Keratinocyte (primary cell): ENCODE measurements around the gene PILRB. TPM values are rescaled to one million over a fixed set of nuclear protein-coding genes. Genes with fewer than 3 reads are reported as not detected.

Source experiments
- DNase-seq: peaks from one replicate; pipeline ENCODE4 v3.0.0-alpha.2; 2011; ENCODE audit warnings: low read depth, missing footprints, low spot score
- FAIRE-seq: peaks from 2 replicates; lab custom pipeline; 2011; peaks lifted over from hg19 to GRCh38; lab: Jason Lieb, UNC
- H2AFZ ChIP-seq: 2 replicates; pipeline ENCODE4 v1.6.0; 2012; ENCODE audit warnings: low read length, control low read depth, inconsistent platforms; ENCODE audit not compliant: control insufficient read depth
- H3K27ac ChIP-seq: 2 replicates; pipeline ENCODE4 v1.5.1; 2011; ENCODE audit warnings: low read length; ENCODE audit not compliant: control insufficient read depth, insufficient read depth
- H3K27me3 ChIP-seq: 3 replicates; pipeline ENCODE4 v1.6.0; 2011; ENCODE audit warnings: low read length; ENCODE audit not compliant: control insufficient read depth, insufficient read depth; ENCODE audit errors: extremely low read depth
- H3K36me3 ChIP-seq, 2 experiments: 2 replicates in 1 of 2; 3 replicates in 1 of 2; pipeline ENCODE4 v1.5.1; 2011; ENCODE audit warnings: low read length in 2 of 2, mild to moderate bottlenecking in 1 of 2; ENCODE audit not compliant: control insufficient read depth in 2 of 2, insufficient read depth in 2 of 2; ENCODE audit errors: extremely low read depth in 1 of 2
- H3K4me1 ChIP-seq: 3 replicates; pipeline ENCODE4 v1.5.1; 2011; ENCODE audit warnings: low read length; ENCODE audit not compliant: control insufficient read depth, insufficient read depth; ENCODE audit errors: extremely low read depth
- H3K4me2 ChIP-seq: 3 replicates; pipeline ENCODE4 v1.6.0; 2011; ENCODE audit warnings: low read depth, low read length; ENCODE audit not compliant: control insufficient read depth, insufficient read depth; ENCODE audit errors: extremely low read depth
- H3K4me3 ChIP-seq, 3 experiments: fragments of 200-600 bp in 1 of 3; sonication (generic) in 1 of 3; 2 replicates in 2 of 3; 3 replicates in 1 of 3; pipeline ENCODE4 v1.5.1; 2011 to 2016; ENCODE audit warnings: low read length in 3 of 3, mild to moderate bottlenecking in 3 of 3, control low read depth in 2 of 3, inconsistent platforms in 1 of 3, low read depth in 1 of 3, mixed read lengths in 1 of 3, mixed run types in 1 of 3, moderate library complexity in 1 of 3; ENCODE audit not compliant: control insufficient read depth in 2 of 3, insufficient read depth in 2 of 3; ENCODE audit errors: extremely low read depth in 1 of 3
- H3K79me2 ChIP-seq: 2 replicates; pipeline ENCODE4 v1.6.0; 2012; ENCODE audit warnings: low read length; ENCODE audit not compliant: control insufficient read depth, insufficient read depth
- H3K9ac ChIP-seq: 3 replicates; pipeline ENCODE4 v1.6.0; 2011; ENCODE audit warnings: low read length; ENCODE audit not compliant: control insufficient read depth, insufficient read depth; ENCODE audit errors: extremely low read depth
- H3K9me1 ChIP-seq: 3 replicates; pipeline ENCODE4 v1.6.0; 2011; ENCODE audit warnings: low read length; ENCODE audit not compliant: control insufficient read depth, insufficient read depth; ENCODE audit errors: extremely low read depth
- H3K9me3 ChIP-seq: 2 replicates; pipeline ENCODE4 v1.5.1; 2012; ENCODE audit warnings: low read depth, low read length; ENCODE audit not compliant: control insufficient read depth
- H4K20me1 ChIP-seq: 3 replicates; pipeline ENCODE4 v1.6.0; 2011; ENCODE audit warnings: low read length; ENCODE audit not compliant: control insufficient read depth, insufficient read depth; ENCODE audit errors: extremely low read depth
- EZH2 ChIP-seq: IDR thresholded peaks from one replicate; pipeline ENCODE4 v1.6.1; 2012; ENCODE audit warnings: inconsistent platforms, mild to moderate bottlenecking, low read length, moderate library complexity
- dilution Hi-C: fragments of 300-500 bp; cut with MboI; formaldehyde crosslinking; loops from one replicate; pipeline ENCODE4 v1.7.0; 2020; ENCODE audit warnings: low sequenced_read_pairs; ENCODE audit not compliant: extremely low pct_ligation_motif_present
- polyA plus RNA-seq, 5 experiments: library from polyadenylated mRNA; depleted of rRNA in 3 of 5; stranded (reverse) in 3 of 5; stranded (forward) in 1 of 5; unstranded in 1 of 5; fragments of >200 nt; gene quantifications; 1 replicate in 1 of 5; 2 replicates in 3 of 5; 3 replicates in 1 of 5; pipeline versions ENCODE4 v1.2.1 to v1.2.3, GENCODE V29; 2011 to 2012; ENCODE audit warnings: missing spikeins in 2 of 5, low read depth in 1 of 5, low replicate concordance in 1 of 5
- TF ChIP-seq, protein P1 (sequence below), 3 experiments: IDR thresholded peaks in 1 of 3; conservative IDR thresholded peaks in 1 of 3; optimal IDR thresholded peaks in 1 of 3; 2 replicates in 2 of 3; 3 replicates in 1 of 3; pipeline versions ENCODE3 to v1.5.1; 2011; ENCODE audit warnings: low read length in 3 of 3, mild to moderate bottlenecking in 3 of 3, moderate library complexity in 2 of 3, control low read depth in 1 of 3, inconsistent platforms in 1 of 3; ENCODE audit not compliant: insufficient read depth in 2 of 3; ENCODE audit errors: extremely low read depth in 1 of 3

PILRB gene
- polyA plus RNA-seq, 1 donor (not counting 4 experiments of a cell fraction or from before 2014, with no cell fraction given): 16.5 TPM

DNA sequence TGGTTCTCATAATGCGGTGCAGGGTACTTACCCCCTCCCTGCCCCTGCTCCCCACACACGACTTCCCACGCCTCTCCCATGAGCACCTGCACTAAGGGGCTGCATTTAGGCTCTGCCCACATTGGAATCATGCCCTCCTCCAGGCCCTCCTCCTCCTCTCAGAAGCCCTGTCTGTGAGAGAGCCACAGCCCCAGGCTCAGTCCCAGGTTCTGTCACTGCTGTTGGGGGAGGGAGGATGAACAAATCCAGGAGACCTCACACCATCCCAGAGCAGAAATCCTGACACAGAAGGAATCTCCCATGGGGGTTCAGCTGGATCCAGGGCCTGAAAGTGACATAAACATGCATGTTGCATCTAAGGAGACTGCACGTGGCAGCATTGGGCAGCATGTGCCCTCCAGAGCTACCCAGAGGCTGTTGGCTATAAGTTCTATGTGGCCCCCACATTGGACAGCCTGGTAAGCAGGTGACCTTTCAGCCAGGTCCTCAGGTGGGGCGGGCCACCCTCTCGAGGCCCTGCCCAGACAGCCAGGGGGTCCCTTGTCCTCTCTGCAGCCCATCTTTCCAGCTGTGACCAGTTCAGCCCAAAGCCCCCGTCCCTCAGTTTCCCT is 13.7 kb downstream of the PILRB start:
- Histone ChIP-seq H3K9ac (no peak overlapping the region), H3K79me2 (no peaks in the 10 kb centered on the region), H2AFZ (no peak overlapping the region), H3K4me2 (no peak overlapping the region), H3K27ac (no peak overlapping the region), H3K9me1 (no peaks in the 10 kb centered on the region), H4K20me1 (no peaks in the 10 kb centered on the region), H3K4me3 (no peak overlapping the region), H3K36me3 (peaks cover 0 to 2% of the 10 kb centered on the region in 2 experiments), H3K9me3 (no peaks in the 10 kb centered on the region), H3K27me3 (no peaks in the 10 kb centered on the region), H3K4me1 (peaks cover 4% of the 10 kb centered on the region)
- no peak for TF ChIP-seq EZH2
- TF ChIP-seq, protein P1, sequence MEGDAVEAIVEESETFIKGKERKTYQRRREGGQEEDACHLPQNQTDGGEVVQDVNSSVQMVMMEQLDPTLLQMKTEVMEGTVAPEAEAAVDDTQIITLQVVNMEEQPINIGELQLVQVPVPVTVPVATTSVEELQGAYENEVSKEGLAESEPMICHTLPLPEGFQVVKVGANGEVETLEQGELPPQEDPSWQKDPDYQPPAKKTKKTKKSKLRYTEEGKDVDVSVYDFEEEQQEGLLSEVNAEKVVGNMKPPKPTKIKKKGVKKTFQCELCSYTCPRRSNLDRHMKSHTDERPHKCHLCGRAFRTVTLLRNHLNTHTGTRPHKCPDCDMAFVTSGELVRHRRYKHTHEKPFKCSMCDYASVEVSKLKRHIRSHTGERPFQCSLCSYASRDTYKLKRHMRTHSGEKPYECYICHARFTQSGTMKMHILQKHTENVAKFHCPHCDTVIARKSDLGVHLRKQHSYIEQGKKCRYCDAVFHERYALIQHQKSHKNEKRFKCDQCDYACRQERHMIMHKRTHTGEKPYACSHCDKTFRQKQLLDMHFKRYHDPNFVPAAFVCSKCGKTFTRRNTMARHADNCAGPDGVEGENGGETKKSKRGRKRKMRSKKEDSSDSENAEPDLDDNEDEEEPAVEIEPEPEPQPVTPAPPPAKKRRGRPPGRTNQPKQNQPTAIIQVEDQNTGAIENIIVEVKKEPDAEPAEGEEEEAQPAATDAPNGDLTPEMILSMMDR (optimal IDR thresholded peaks at IDR 0.05 in 1 of 3, IDR thresholded peaks at IDR 0.05 in 1 of 3, conservative IDR thresholded peaks at IDR 0.05 in 1 of 3; ENCODE audit: extremely low read depth in 1 of 3, insufficient read depth in 2 of 3, low read length in 3 of 3): no peak
- DNase-seq (no peak), FAIRE-seq (no peak)
- dilution Hi-C loops: no loop called here

DNA sequence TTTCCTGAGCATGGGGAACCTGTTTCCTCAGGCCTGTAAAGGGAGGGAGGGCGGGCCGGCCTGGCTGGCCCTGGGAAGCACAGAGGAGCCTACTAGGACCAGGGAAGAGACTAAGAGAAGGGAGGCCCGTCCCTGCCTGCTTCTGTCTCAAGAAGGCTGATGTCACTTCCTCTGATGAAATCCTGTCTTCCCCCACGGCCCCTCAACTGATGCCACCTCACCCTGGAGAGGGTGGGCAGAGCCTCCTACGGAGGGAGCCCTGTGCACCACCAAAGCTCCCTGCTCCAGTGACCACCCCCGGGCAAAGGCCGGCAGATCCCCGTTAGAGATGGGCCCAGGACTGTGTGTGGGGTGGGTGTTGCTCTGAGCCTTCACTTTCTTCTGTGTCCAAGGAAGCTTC is 14.3 kb downstream of the PILRB start:
- no peaks in the 10 kb centered on the region for H3K79me2 ChIP-seq
- no peaks in the 10 kb centered on the region for H3K9me1 ChIP-seq
- H2AFZ ChIP-seq: peak overlapping the region; percentile 33
- TF ChIP-seq, protein P1 (optimal IDR thresholded peaks at IDR 0.05 in 1 of 3, IDR thresholded peaks at IDR 0.05 in 1 of 3, conservative IDR thresholded peaks at IDR 0.05 in 1 of 3; ENCODE audit: extremely low read depth in 1 of 3, insufficient read depth in 2 of 3, low read length in 3 of 3): no peak
- no peak for TF ChIP-seq EZH2
- H3K27me3 ChIP-seq: no peaks in the 10 kb centered on the region
- H3K4me2 ChIP-seq: no peak overlapping the region
- no peak overlapping the region for H3K27ac ChIP-seq
- H4K20me1 ChIP-seq: no peaks in the 10 kb centered on the region
- no peak for DNase-seq
- FAIRE-seq: no peak
- H3K36me3 ChIP-seq: peaks cover 0 to 2% of the 10 kb centered on the region in 2 experiments
- peaks cover 4% of the 10 kb centered on the region for H3K4me1 ChIP-seq
- H3K9ac ChIP-seq: no peak overlapping the region
- dilution Hi-C loops: no loop called here
- no peaks in the 10 kb centered on the region for H3K9me3 ChIP-seq
- no peak overlapping the region for H3K4me3 ChIP-seq
